NCI-H2196 treated with DMSO at 0.1 percent for 48 hours (cell line): ENCODE data around the gene CLIP2.
"Not testable (repeated sequence)": the region's sequence is repeated elsewhere in the genome, so short reads cannot be mapped to it uniquely, and the experiment has no call there.

Experiments used
- DNase-seq: peaks from one replicate; lab custom pipeline; 2025; ENCODE audit not compliant: unreplicated experiment; lab: John Stamatoyannopoulos, UW

Gene CLIP2

GRCh38 chr7:74325210-74325565 lies 36.0 kb downstream of the CLIP2 start:
- DNase-seq, result no peak

GRCh38 chr7:74329225-74329624 lies 40.0 kb downstream of the CLIP2 start:
- no peak for DNase-seq

GRCh38 chr7:74332373-74333176 lies 43.4 kb downstream of the CLIP2 start:
- DNase-seq, result no peak

- DNase-seq, result no peak
Measured at GRCh38 chr7:74334030-74334429, 44.8 kb downstream of the CLIP2 start.

GRCh38 chr7:74337926-74338325 lies 48.7 kb downstream of the CLIP2 start:
- no peak for DNase-seq

- DNase-seq, result no peak
Measured at GRCh38 chr7:74338366-74339108, 49.3 kb downstream of the CLIP2 start.

- not testable (repeated sequence) for DNase-seq
Measured at GRCh38 chr7:74339648-74340047, 50.4 kb downstream of the CLIP2 start.

- no peak for DNase-seq
Measured at GRCh38 chr7:74343281-74344131, 54.3 kb downstream of the CLIP2 start.

GRCh38 chr7:74344132-74344496 lies 54.9 kb downstream of the CLIP2 start:
- DNase-seq, result no peak

GRCh38 chr7:74344786-74345185 lies 55.6 kb downstream of the CLIP2 start:
- no peak for DNase-seq

- no peak for DNase-seq
Measured at GRCh38 chr7:74345970-74346369, 56.8 kb downstream of the CLIP2 start.

- no peak for DNase-seq
Measured at GRCh38 chr7:74349621-74350020, 60.4 kb downstream of the CLIP2 start.

GRCh38 chr7:74350751-74351150 lies 61.5 kb downstream of the CLIP2 start:
- no peak for DNase-seq

GRCh38 chr7:74351836-74352235 lies 62.6 kb downstream of the CLIP2 start:
- no peak for DNase-seq

- DNase-seq, result not testable (repeated sequence)
Measured at GRCh38 chr7:74352551-74353138, 63.4 kb downstream of the CLIP2 start.

- DNase-seq, result no peak
Measured at GRCh38 chr7:74354009-74354408, 64.8 kb downstream of the CLIP2 start.

- peak; percentile 85 for DNase-seq
Measured at GRCh38 chr7:74355091-74355490, 65.9 kb downstream of the CLIP2 start.

- no peak for DNase-seq
Measured at GRCh38 chr7:74356589-74357315, 67.5 kb downstream of the CLIP2 start.

GRCh38 chr7:74360008-74360407 lies 70.8 kb downstream of the CLIP2 start:
- DNase-seq, result no peak

GRCh38 chr7:74362266-74362665 lies 73.1 kb downstream of the CLIP2 start:
- DNase-seq, result no peak

GRCh38 chr7:74364061-74364460 lies 74.9 kb downstream of the CLIP2 start:
- no peak for DNase-seq
